Astrocyte (in vitro differentiated cells and primary cell): ENCODE measurements around the gene RENBP.

ENCODE experiments used
- CTCF ChIP-seq: IDR thresholded peaks from 2 replicates; pipeline ENCODE4 v1.5.1; 2011; ENCODE audit warnings: low read depth, mild to moderate bottlenecking, inconsistent platforms, low read length, moderate library complexity; ENCODE audit not compliant: insufficient read depth
- EZH2 ChIP-seq: IDR thresholded peaks from 2 replicates; pipeline ENCODE4 v1.6.1; 2012; ENCODE audit warnings: mild to moderate bottlenecking, low read length, inconsistent platforms; ENCODE audit not compliant: insufficient read depth

- no peak for TF ChIP-seq CTCF
- no peak for TF ChIP-seq EZH2
Measured at GRCh38 chrX:153888344-153888743, 56.1 kb downstream of the RENBP start.
